ENCODE data around the gene BPNT1.
"Not testable (repeated sequence)": the region's sequence is repeated elsewhere in the genome, so short reads cannot be mapped to it uniquely, and the experiment has no call there.

BPNT1 gene

GRCh38 chr1:220089650-220090556 lies at the start of gene BPNT1:
TSS of gene BPNT1 (minus strand) at chr1:220089788. CDS start at chr1:220079846, 9,942 bp downstream.
- DNase-seq = peak; percentile 98

DNA sequence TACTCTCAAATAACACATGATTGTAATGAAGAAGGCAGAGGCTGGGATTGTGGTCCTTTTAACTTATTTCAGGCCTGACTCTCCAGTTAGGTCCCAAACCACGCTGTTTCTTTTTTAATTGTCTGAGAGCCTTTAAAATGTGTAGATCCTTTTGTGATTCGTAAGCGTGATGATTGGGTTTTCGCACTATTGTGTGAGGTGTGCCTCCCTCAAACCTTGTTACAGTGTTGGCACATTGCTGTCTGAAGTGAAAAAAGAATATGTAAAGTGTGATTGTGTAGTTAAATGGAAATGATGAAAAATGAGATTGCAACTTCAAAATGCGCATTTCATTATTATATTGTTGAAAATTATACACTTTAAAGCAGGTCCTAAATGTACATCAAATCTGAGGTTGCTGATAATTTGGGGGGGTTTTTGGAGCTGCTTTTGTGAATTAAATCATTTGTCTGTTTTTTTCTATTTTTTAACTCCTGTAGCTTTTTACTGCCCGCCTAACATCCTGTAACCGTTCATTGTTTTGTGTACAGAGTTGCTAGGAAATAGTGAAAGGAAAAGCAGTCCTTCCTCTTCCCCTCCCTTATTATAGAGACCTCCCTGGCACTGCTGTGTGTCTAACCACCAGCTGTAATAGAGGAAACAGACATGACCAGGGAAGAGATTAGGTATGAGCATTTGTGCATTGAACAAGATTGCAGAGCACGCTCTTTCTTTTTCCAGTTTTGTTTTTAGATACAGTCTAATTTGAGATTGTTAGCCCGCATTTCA lies 47.6 kb upstream of the BPNT1 start:
- peak; percentile 40 for DNase-seq

- DNase-seq = no peak
These were observed 46.2 kb upstream of the BPNT1 start for GRCh38 chr1:220135755-220136154.

GRCh38 chr1:220129479-220130210 lies 40.1 kb upstream of the BPNT1 start:
- DNase-seq = no peak

- DNase-seq = no peak
These were observed 37.5 kb upstream of the BPNT1 start for GRCh38 chr1:220127076-220127475.

DNA sequence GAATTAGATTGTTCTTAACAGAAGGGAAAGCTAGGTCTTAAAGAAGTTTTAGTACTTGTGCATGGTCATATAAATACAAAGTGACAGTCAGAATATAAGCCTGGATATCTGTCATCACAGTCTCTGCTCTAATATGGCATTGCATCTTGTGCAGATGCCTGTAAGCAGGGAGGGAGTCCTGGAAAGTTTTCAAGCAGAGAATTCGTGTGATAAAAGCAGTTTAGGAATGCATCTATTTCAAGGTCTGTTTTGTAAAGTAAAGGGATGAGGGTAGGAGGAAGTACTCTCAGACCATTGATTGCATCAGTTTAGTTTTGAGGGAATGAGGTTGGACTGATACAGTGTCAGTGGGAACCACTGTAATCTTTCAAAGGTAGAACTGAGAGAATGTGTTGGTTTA lies 35.0 kb upstream of the BPNT1 start:
- DNase-seq = no peak

DNA sequence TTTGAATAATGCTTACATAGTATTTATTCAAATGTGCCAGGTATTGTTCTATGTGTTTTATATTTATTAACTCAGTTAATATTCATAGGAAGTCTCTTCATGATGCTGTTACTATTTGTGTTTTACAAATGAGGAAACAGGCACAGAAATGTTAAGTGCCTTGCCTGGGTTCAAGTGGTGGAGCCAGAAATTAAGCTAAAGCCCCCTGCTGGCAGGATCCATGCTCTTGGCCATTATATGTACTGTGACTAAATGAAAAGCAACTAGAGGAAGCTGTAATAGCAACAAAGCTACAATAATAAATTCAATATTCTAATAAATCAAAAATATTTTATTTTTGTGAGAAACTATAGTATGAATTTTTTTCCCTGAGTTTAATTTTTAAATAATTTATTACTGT lies 34.3 kb upstream of the BPNT1 start:
- DNase-seq = no peak

DNA sequence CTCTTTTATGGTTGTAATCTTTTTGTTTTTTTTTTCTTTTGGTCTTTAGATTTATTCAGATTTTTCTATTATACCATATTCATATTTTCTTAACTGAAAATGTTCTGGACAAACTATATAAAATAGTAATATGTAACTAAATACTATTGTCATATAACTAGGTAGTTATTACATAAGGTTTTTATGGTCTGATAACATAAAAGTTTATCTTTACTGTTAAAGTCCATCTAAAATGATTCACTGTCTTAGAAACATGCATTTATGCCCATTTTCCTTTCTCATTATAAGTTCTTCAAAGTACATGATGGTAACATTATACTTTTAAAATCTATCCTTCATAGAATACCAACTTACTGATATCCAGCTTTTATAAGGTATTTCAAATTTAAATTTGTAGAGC lies 33.5 kb upstream of the BPNT1 start:
- DNase-seq = no peak

GRCh38 chr1:220121791-220122530 lies 32.4 kb upstream of the BPNT1 start:
- DNase-seq = no peak

- DNase-seq = no peak
These were observed 29.5 kb upstream of the BPNT1 start for GRCh38 chr1:220119043-220119512.

GRCh38 chr1:220113136-220113695 lies 23.6 kb upstream of the BPNT1 start:
- DNase-seq = peak; percentile 7

DNA sequence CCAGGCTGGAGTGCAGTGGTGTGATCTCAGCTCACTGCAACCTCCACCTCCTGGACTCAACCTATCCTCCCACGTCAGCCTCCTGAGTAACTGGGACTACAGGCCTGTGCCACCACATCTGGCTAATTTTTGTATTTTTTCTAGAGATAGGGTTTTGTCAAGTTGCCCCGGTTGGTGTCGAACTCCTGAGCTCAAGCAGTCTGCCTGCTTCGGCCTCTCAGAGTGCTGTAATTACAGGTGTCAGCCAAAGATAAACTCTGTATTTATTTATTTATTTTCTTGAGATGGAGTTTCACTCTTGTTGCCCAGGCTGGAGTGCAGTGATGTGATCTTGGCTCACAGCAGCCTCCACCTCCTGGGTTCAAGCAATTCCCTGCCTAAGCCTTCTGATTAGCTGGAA lies 23.0 kb upstream of the BPNT1 start:
- DNase-seq = not testable (repeated sequence)

DNA sequence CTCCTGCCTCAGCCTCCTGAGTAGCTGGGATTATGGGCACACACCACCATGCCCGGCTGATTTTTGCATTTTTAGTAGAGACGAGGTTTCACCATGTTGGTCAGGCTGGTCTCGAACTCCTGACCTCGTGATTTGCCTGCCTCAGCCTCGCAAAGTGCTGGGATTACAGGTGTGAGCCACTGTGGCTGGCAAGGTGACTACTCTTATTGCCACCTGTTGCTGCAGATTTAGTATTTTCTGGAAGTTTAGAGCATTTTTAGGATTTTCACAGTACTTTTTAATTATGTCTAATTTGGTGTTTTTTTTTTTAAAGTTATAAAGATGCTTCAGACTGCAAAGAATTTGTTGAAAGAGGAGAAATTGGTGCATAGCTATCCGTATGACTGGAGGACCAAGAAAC lies 20.9 kb upstream of the BPNT1 start:
- not testable (repeated sequence) for DNase-seq

GRCh38 chr1:220099826-220100225 lies 10.2 kb upstream of the BPNT1 start:
- DNase-seq = no peak

DNA sequence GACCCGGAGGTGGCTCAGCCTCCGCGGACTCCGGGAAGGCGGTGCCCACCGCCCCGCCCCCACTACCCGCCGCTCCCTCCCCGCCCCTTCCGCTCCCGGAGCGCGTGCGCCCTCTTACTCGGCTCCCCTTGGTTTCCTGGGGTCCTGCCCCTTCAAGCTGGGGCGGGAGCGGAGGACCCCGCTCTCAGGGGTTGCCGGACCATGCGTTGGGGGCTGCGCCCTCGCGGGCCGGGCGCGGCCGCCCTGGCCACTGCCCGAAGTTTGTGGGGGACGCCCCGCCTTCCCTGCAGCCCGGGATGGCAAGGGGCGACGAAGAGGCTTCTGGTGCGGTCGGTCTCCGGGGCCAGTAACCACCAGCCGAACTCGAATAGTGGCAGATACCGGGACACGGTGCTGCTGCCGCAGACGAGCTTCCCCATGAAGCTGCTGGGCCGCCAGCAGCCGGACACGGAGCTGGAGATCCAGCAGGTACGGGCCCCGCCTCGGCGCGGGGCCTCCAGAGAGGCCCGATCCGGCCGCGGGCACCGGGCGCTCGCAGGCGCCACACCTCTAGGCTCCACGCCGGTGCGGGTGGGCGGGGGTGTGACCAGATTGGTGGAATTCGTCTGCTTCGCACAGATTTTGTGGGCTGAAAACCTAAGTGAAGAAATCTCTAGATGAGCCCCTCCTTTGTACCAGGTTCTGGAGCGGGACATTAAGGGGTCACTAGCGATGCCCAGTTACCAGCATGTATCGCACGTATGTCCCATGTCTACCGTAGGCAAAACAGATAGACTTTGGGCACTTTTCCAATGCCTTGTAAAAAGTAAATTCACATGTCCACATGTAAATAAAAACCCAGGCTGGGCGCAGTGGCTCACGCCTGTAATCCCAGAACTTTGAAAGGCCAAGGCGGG lies 4.7 kb upstream of the BPNT1 start, which contains the start of gene IARS2:
Gene IARS2, plus strand, starts transcription at position 117 of the 896 bp plus-strand sequence. Its CDS starts 85 bp downstream, at position 202.
- DNase-seq = peak; percentile 73

- DNase-seq = no peak
These were observed 3.9 kb upstream of the BPNT1 start for GRCh38 chr1:220093361-220094015.

DNA sequence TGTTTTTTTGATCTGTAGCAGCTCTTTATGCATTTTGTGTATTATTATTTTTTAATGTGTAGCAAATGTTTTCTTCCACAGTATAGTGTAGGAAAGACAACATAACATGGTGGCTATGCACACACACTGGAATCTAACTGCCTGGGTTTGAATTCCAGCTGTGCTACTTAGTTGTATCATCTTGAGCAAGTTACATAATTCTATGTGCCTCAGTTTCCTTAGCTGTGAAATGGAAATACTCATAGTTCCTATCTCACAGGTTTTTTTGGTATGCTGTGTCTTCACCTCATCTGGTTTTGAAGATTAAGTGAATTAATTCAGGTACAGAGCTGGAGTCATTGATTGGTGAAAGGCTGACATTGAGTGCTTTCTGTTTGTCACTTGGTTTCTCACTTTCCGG lies 3.1 kb upstream of the BPNT1 start:
- DNase-seq = no peak

DNA sequence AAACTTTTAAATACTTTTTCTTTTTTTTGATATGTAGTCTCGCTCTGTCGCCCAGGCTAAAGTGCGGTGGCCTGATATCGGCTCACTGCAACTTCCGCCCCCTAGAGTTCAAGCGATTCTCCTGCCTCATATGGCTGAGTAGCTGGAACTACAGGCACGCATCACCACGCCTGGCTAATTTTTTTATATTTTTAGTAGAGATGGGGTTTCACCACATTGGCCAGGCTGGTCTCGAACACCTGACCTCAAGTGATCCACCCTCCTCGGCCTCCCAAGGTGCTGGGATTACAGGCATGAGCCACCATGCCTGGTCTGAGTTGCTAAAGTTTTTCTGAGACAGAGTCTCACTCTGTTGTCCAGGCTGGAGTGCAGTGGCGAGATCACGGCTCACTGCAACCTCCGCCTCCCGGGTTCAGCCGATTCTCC lies 3.3 kb downstream of the BPNT1 start:
- DNase-seq = not testable (repeated sequence)

DNA sequence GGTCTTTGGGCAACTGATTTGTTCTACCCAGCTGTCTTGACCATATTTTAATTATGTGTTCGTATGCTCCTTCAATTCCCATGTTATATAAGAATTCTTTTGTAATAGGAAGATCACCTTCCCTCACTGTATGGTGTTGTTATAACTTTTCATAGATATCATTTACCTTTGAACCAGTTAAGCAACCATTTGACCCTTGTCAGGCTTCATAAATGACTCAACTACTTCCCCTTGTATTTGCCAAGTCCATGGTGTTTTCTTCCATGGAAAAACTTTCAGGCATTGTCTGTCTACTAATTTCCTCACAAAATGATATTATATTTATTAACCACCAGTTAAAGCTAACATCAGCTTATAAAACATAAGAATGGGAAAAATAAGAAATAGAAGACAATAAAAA lies 5.1 kb downstream of the BPNT1 start:
- DNase-seq = no peak

DNA sequence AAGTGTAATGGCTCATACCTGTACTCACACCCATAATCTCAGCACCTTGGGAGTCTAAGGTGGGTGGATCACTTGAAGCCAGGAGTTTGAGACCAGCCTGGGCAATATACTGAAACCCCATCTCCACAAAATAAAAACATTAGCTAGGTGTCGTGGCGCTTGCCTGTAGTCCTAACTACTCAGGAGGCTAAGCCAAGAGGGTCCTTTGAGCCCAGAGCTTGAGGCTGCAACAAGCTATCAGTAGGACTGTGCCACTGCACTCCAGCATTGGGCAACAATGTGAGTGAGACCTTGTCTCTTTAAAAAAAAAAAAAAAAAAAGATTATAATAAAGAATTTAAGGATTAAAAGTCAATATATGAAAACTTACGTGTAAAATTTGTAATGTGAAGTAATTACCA lies 11.7 kb downstream of the BPNT1 start:
- no peak for DNase-seq

Data from KG1 (cell line).